GM10847 (cell line): ENCODE data around the gene SERPINA1.

Source experiments
- POLR2A ChIP-seq: IDR thresholded peaks from 2 replicates; pipeline ENCODE4 v1.6.1; 2011; ENCODE audit not compliant: insufficient read length; ENCODE audit errors: extremely low read depth

The SERPINA1 gene

GRCh38 chr14:94379291-94380224 is 8.8 kb downstream of the SERPINA1 start:
- no peak for TF ChIP-seq POLR2A

GRCh38 chr14:94378527-94379290 is 9.7 kb downstream of the SERPINA1 start:
- no peak for TF ChIP-seq POLR2A

GRCh38 chr14:94377866-94378470 is 10.4 kb downstream of the SERPINA1 start:
- no peak for TF ChIP-seq POLR2A

- no peak for TF ChIP-seq POLR2A
These were observed 11.2 kb downstream of the SERPINA1 start for GRCh38 chr14:94376976-94377865.

- TF ChIP-seq POLR2A: no peak
These were observed 12.1 kb downstream of the SERPINA1 start for GRCh38 chr14:94376108-94376975.

GRCh38 chr14:94375552-94376107 is 12.8 kb downstream of the SERPINA1 start:
- no peak for TF ChIP-seq POLR2A

GRCh38 chr14:94374749-94375260 is 13.6 kb downstream of the SERPINA1 start:
- TF ChIP-seq POLR2A: no peak

- TF ChIP-seq POLR2A: no peak
These were observed 14.3 kb downstream of the SERPINA1 start for GRCh38 chr14:94374116-94374515.

GRCh38 chr14:94373708-94374107 is 14.7 kb downstream of the SERPINA1 start:
- no peak for TF ChIP-seq POLR2A

GRCh38 chr14:94372021-94372605 is 16.3 kb downstream of the SERPINA1 start:
- no peak for TF ChIP-seq POLR2A

GRCh38 chr14:94370524-94370910 is 17.9 kb downstream of the SERPINA1 start:
- no peak for TF ChIP-seq POLR2A

GRCh38 chr14:94368956-94369355 is 19.4 kb downstream of the SERPINA1 start:
- no peak for TF ChIP-seq POLR2A

GRCh38 chr14:94368243-94368590 is 20.2 kb downstream of the SERPINA1 start:
- TF ChIP-seq POLR2A: no peak
